ENCODE measurements around the gene SH3TC1. TPM values are rescaled to one million over a fixed set of nuclear protein-coding genes. Genes with fewer than 3 reads are reported as not detected.

The SH3TC1 gene
- total RNA-seq, 4 donors from 2014 or later, result 9.6 to 12.9 (median 12.6) TPM

- ATAC-seq, result no peak
- TF ChIP-seq POLR2AphosphoS5 (IDR thresholded peaks at IDR 0.05), result no peak
- TF ChIP-seq CTCF (IDR thresholded peaks at IDR 0.05), result no peak
- TF ChIP-seq POLR2A (IDR thresholded peaks at IDR 0.05), result no peak
- TF ChIP-seq EP300 (IDR thresholded peaks at IDR 0.05), result no peak
- H3K27me3 ChIP-seq, result no peaks in the 10 kb centered on the region
- H3K9me3 ChIP-seq, result no peaks in the 10 kb centered on the region
- no peaks in the 10 kb centered on the region for H3K36me3 ChIP-seq
- H3K4me3 ChIP-seq, result no peak overlapping the region
- no peaks in the 10 kb centered on the region for H3K4me1 ChIP-seq
- WGBS, 2 donors (ENCODE audit: low coverage in 1 of 2), result 69% methylated on average over 6 of the region's 24 CpGs; no CpG with 5 or more reads in 1 of the 2 donors
- H3K27ac ChIP-seq, result no peak overlapping the region
These were observed 52.2 kb downstream of the SH3TC1 start for GRCh38 chr4:8251110-8251883.

DNA sequence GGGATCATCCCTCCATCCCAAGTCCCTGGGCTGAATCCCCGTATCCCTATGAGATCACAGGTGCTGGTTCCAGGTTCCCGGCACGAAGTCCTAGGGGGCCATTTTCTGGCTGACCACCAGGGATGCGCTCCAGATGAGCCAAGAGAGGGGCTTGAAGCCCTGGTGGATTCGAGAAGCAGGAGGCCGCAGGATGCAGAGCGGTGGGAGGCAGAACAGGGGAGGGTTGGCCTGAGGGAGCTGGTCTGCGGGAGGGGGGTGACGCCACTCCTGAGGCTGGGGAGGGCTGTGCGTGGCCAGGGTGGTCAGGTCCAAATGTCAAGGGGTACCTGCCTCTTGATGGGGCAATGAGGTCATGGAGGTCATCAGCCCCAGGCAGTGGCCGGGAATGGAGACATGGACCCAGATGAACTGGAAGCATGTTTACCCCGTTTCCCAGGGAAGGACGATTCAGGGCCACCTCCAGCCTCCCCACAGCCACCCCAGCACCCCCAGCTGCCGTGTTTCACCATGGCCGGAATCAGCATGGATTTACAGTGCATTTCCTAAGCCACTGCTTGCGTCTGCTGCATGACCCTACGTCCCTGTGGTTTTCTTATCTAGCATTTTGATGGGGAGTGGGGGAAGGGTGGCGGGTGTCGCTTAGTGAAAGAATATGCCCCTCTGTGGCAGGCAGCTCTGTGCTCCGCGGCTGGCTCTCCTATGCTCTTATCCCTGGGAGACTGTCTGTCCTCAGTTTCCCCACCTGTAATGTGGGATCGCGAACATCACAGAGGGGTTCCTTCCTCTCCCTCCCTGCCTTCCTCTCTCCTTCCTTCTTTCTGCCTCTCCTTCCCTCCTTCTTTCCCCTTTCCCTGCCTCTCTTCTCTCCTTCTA, 53.4 kb downstream of the SH3TC1 start:
- Histone ChIP-seq H3K27me3 (no peaks in the 10 kb centered on the region), H3K27ac (no peak overlapping the region), H3K36me3 (no peaks in the 10 kb centered on the region), H3K9me3 (no peaks in the 10 kb centered on the region), H3K4me1 (no peaks in the 10 kb centered on the region), H3K4me3 (no peak overlapping the region)
- TF ChIP-seq POLR2AphosphoS5 (IDR thresholded peaks at IDR 0.05) (no peak), CTCF (IDR thresholded peaks at IDR 0.05) (no peak), POLR2A (IDR thresholded peaks at IDR 0.05) (no peak), EP300 (IDR thresholded peaks at IDR 0.05) (no peak)
- WGBS, 2 donors (ENCODE audit: low coverage in 1 of 2), result 77 to 86% methylated on average over 10 to 14 of the region's 23 CpGs
- ATAC-seq, result no peak

DNA sequence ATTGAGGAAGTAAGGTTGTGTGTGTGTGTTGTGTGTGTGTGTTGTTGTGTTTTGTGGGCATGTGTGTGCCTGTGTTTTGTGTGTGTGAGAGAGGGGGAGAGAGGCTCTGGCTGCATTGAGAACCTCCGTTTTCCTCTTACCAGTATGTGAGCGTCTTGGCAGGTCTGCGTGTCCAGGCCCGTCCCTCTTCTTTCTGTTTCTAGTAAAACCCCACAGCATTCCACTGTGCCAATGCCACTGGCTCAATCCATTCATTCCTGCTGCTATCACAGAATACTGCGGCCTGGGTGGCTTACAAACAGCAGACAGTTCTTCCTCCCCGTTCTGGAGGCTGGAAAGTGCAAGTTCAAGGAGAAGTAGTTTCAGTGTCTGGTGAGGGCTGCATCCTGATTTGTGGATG, 55.0 kb downstream of the SH3TC1 start:
- H3K27ac ChIP-seq, result no peak overlapping the region
- no peak for ATAC-seq
- 82 to 90% methylated on average over 4 to 5 of the region's 6 CpGs for WGBS, 2 donors (ENCODE audit: low coverage in 1 of 2)
- TF ChIP-seq CTCF (IDR thresholded peaks at IDR 0.05) (no peak), POLR2AphosphoS5 (IDR thresholded peaks at IDR 0.05) (no peak), POLR2A (IDR thresholded peaks at IDR 0.05) (no peak), EP300 (IDR thresholded peaks at IDR 0.05) (no peak)
- H3K27me3 ChIP-seq, result no peaks in the 10 kb centered on the region
- no peak overlapping the region for H3K4me3 ChIP-seq
- no peaks in the 10 kb centered on the region for H3K36me3 ChIP-seq
- no peaks in the 10 kb centered on the region for H3K9me3 ChIP-seq
- H3K4me1 ChIP-seq, result no peaks in the 10 kb centered on the region

GRCh38 chr4:8255698-8256441, 56.8 kb downstream of the SH3TC1 start:
- Histone ChIP-seq H3K4me1 (peaks cover 0 to 9% (median 8%) of the 10 kb centered on the region in 3 donors), H3K27me3 (no peaks in the 10 kb centered on the region), H3K4me3 (no peak overlapping the region), H3K36me3 (no peaks in the 10 kb centered on the region), H3K9me3 (no peaks in the 10 kb centered on the region), H3K27ac (no peak overlapping the region)
- no peak for TF ChIP-seq POLR2A (IDR thresholded peaks at IDR 0.05)
- ATAC-seq, result peak; percentile 78
- WGBS, 2 donors (ENCODE audit: low coverage in 1 of 2), result 51 to 54% methylated on average over 4 to 7 of the region's 14 CpGs

DNA sequence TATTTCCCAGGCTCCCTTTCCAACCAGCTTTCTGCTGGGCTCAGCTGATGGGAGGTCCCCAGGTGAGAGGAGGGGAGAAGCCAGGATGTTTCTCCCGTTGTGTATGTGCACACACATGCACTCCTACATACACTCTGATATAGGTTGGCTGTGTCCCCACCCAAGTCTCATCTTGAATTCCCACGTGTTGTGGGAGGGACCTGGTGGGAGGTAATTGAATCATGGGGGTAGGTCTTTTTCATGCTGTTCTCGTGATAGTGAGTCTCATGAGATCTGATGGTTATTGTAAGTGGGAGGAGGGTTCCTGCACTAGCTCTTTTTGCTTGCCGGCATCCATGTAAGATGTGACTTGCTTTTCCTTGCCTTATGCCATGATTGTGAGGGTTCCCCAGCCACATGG, 58.8 kb downstream of the SH3TC1 start:
- no peaks in the 10 kb centered on the region for H3K36me3 ChIP-seq
- no peak overlapping the region for H3K27ac ChIP-seq
- no peak for TF ChIP-seq POLR2A (IDR thresholded peaks at IDR 0.05)
- TF ChIP-seq POLR2AphosphoS5 (IDR thresholded peaks at IDR 0.05), result no peak
- TF ChIP-seq CTCF (IDR thresholded peaks at IDR 0.05), result no peak
- no peak for TF ChIP-seq EP300 (IDR thresholded peaks at IDR 0.05)
- no peak for ATAC-seq
- no peak overlapping the region for H3K4me3 ChIP-seq
- no peaks in the 10 kb centered on the region for H3K27me3 ChIP-seq
- H3K4me1 ChIP-seq, result peaks cover 0 to 12% (median 10%) of the 10 kb centered on the region in 3 donors
- WGBS, 2 donors (ENCODE audit: low coverage in 1 of 2), result 70 to 85% methylated on average over 2 to 3 of the region's 4 CpGs
- no peaks in the 10 kb centered on the region for H3K9me3 ChIP-seq

Measured in gastroesophageal sphincter (tissue), 4 donors.